ENCODE measurements around the gene KMT2C.
A peak's percentile ranks its signal among the peaks of the same experiment; 100 is the strongest.
"Not testable (repeated sequence)": the region's sequence is repeated elsewhere in the genome, so short reads cannot be mapped to it uniquely, and the experiment has no call there.

The KMT2C gene

GRCh38 chr7:152433721-152434490 is 1.9 kb downstream of the KMT2C start:
- not testable (repeated sequence) for H2AFZ ChIP-seq (ENCODE audit: low read length); H3K9me3 ChIP-seq (ENCODE audit: low read length); H4K20me1 ChIP-seq (ENCODE audit: insufficient read depth, low read length); H3K27me3 ChIP-seq (ENCODE audit: insufficient read depth, low read length); H3K9me2 ChIP-seq (ENCODE audit: low read depth, low read length); H3K36me3 ChIP-seq (ENCODE audit: insufficient read depth, low read length); H3F3A ChIP-seq (ENCODE audit: insufficient read depth, low read length)
- Histone ChIP-seq H3K4me2 (ENCODE audit: low read length) (peak overlapping the region; percentile 86), H3K4me1 (ENCODE audit: insufficient read depth, low read length, severe bottlenecking) (peaks cover 48% of the 10 kb centered on the region), H3K9ac (ENCODE audit: low read length) (peak overlapping the region; percentile 87), H3K27ac (ENCODE audit: low read depth, low read length, poor library complexity, severe bottlenecking) (peak overlapping the region; percentile 92), H3K4me3 (ENCODE audit: low read depth, low read length, poor library complexity, severe bottlenecking) (peak overlapping the region; percentile 88), H3K79me2 (ENCODE audit: insufficient read depth, low read length) (peaks cover 58% of the 10 kb centered on the region)
- TF ChIP-seq CTCF (IDR thresholded peaks at IDR 0.05; ENCODE audit: low read length), result peak; percentile 15; the same call in 1 of the 2 replicates

GRCh38 chr7:152432735-152433134 is 3.1 kb downstream of the KMT2C start:
- H4K20me1 ChIP-seq (ENCODE audit: insufficient read depth, low read length); H3F3A ChIP-seq (ENCODE audit: insufficient read depth, low read length); H3K27me3 ChIP-seq (ENCODE audit: insufficient read depth, low read length); H3K9me3 ChIP-seq (ENCODE audit: low read length); H2AFZ ChIP-seq (ENCODE audit: low read length); H3K9me2 ChIP-seq (ENCODE audit: low read depth, low read length); H3K36me3 ChIP-seq (ENCODE audit: insufficient read depth, low read length): not testable (repeated sequence)
- Histone ChIP-seq H3K4me1 (ENCODE audit: insufficient read depth, low read length, severe bottlenecking) (peaks cover 51% of the 10 kb centered on the region), H3K9ac (ENCODE audit: low read length) (peak overlapping the region; percentile 87), H3K27ac (ENCODE audit: low read depth, low read length, poor library complexity, severe bottlenecking) (peak overlapping the region; percentile 92), H3K79me2 (ENCODE audit: insufficient read depth, low read length) (peaks cover 70% of the 10 kb centered on the region), H3K4me2 (ENCODE audit: low read length) (peak overlapping the region; percentile 86), H3K4me3 (ENCODE audit: low read depth, low read length, poor library complexity, severe bottlenecking) (peak overlapping the region; percentile 88)

- H3K9me2 ChIP-seq (ENCODE audit: low read depth, low read length), result no peaks in the 10 kb centered on the region
- H3K9ac ChIP-seq (ENCODE audit: low read length), result no peak overlapping the region
- no peak overlapping the region for H3K4me3 ChIP-seq (ENCODE audit: low read depth, low read length, poor library complexity, severe bottlenecking)
- H3K36me3 ChIP-seq (ENCODE audit: insufficient read depth, low read length), result peaks cover 4% of the 10 kb centered on the region; the same call in 1 of the 2 replicates
- H4K20me1 ChIP-seq (ENCODE audit: insufficient read depth, low read length), result 0 out of 2 replicates have a peak, but pooled peaks cover 3% of the 10 kb centered on the region
- H3K4me2 ChIP-seq (ENCODE audit: low read length), result peak overlapping the region; percentile 40
- H3K9me3 ChIP-seq (ENCODE audit: low read length), result no peaks in the 10 kb centered on the region
- no peak for TF ChIP-seq EZH2 (IDR thresholded peaks at IDR 0.05; ENCODE audit: borderline replicate concordance, low read length)
- TF ChIP-seq CTCF (IDR thresholded peaks at IDR 0.05; ENCODE audit: low read length), result no peak
- peaks cover 89% of the 10 kb centered on the region for H3K79me2 ChIP-seq (ENCODE audit: insufficient read depth, low read length)
- peak overlapping the region; percentile 12 for H3K27ac ChIP-seq (ENCODE audit: low read depth, low read length, poor library complexity, severe bottlenecking)
- H3F3A ChIP-seq (ENCODE audit: insufficient read depth, low read length), result no peaks in the 10 kb centered on the region
- no peak overlapping the region for H2AFZ ChIP-seq (ENCODE audit: low read length)
- no peaks in the 10 kb centered on the region for H3K27me3 ChIP-seq (ENCODE audit: insufficient read depth, low read length)
- peaks cover 46% of the 10 kb centered on the region for H3K4me1 ChIP-seq (ENCODE audit: insufficient read depth, low read length, severe bottlenecking)
These were observed 4.9 kb downstream of the KMT2C start for GRCh38 chr7:152430854-152431253.

- not testable (repeated sequence) for H3K4me2 ChIP-seq (ENCODE audit: low read length); H3K27me3 ChIP-seq (ENCODE audit: insufficient read depth, low read length); H3K27ac ChIP-seq (ENCODE audit: low read depth, low read length, poor library complexity, severe bottlenecking); H3K9me3 ChIP-seq (ENCODE audit: low read length); H3K4me3 ChIP-seq (ENCODE audit: low read depth, low read length, poor library complexity, severe bottlenecking); H2AFZ ChIP-seq (ENCODE audit: low read length); H4K20me1 ChIP-seq (ENCODE audit: insufficient read depth, low read length); H3F3A ChIP-seq (ENCODE audit: insufficient read depth, low read length); H3K36me3 ChIP-seq (ENCODE audit: insufficient read depth, low read length); H3K9me2 ChIP-seq (ENCODE audit: low read depth, low read length); H3K9ac ChIP-seq (ENCODE audit: low read length)
- Histone ChIP-seq H3K4me1 (ENCODE audit: insufficient read depth, low read length, severe bottlenecking) (peaks cover 46% of the 10 kb centered on the region), H3K79me2 (ENCODE audit: insufficient read depth, low read length) (peaks cover 96% of the 10 kb centered on the region)
These were observed 5.7 kb downstream of the KMT2C start for GRCh38 chr7:152430118-152430517.
